ENCODE data around the gene MAP2K7. TPM values are rescaled to one million over a fixed set of nuclear protein-coding genes. Genes with fewer than 3 reads are reported as not detected.

The MAP2K7 gene
- total and polyA plus RNA-seq, 5 donors: 23.2 to 32.6 (median 28.4) TPM

GRCh38 chr19:7962644-7963268 is 59.1 kb downstream of the MAP2K7 start:
- H3K27ac ChIP-seq (ENCODE audit: low read length): no peak overlapping the region
- no peaks in the 10 kb centered on the region for H3K9me3 ChIP-seq (ENCODE audit: control insufficient read depth, low read length)
- WGBS: 89% methylated on average over 22 of the region's 22 CpGs
- H3K27me3 ChIP-seq (ENCODE audit: control insufficient read depth, insufficient read depth): no peaks in the 10 kb centered on the region
- ATAC-seq (no peak), DNase-seq (peak in 1 of 3 donors; percentile 31)
- intact Hi-C loops (cut with DNase I): loop anchor here in 1 of 4 donors (10.0 kb wide), 1 partner anchor 192 kb away; no protein-coding TSS in a partner anchor
- no peaks in the 10 kb centered on the region for H3K4me1 ChIP-seq (ENCODE audit: control insufficient read depth, insufficient read depth, low read length)
- H3K4me3 ChIP-seq (ENCODE audit: low read length): no peak overlapping the region

- no peaks in the 10 kb centered on the region for H3K27me3 ChIP-seq (ENCODE audit: control insufficient read depth, insufficient read depth)
- DNase-seq (peak; percentile 49 to 79 (median 74)), ATAC-seq (peak; percentile 64 to 69)
- no peaks in the 10 kb centered on the region for H3K9me3 ChIP-seq (ENCODE audit: control insufficient read depth, low read length)
- no peaks in the 10 kb centered on the region for H3K4me1 ChIP-seq (ENCODE audit: control insufficient read depth, insufficient read depth, low read length)
- intact Hi-C loops (cut with DNase I): loop anchor here in 1 of 4 donors (10.0 kb wide), 1 partner anchor 191 kb away; no protein-coding TSS in a partner anchor
- 81% methylated on average over 25 of the region's 25 CpGs for WGBS
- H3K4me3 ChIP-seq (ENCODE audit: low read length): no peak overlapping the region
- H3K27ac ChIP-seq (ENCODE audit: low read length): no peak overlapping the region
Measured at GRCh38 chr19:7963566-7963965, 59.9 kb downstream of the MAP2K7 start.

Other genes starting within 250 kb of the MAP2K7 start
- 1 to 10 TPM in 1 of 4 donors, under 1 TPM in 2, not detected in 1; 0.49 to 1.7 (median 0.78) TPM for gene RETN, start 234.8 kb upstream of the MAP2K7 start, total RNA-seq
- gene RETN, start 234.8 kb upstream of the MAP2K7 start, polyA plus RNA-seq: 7.2 TPM
- under 1 TPM; 0.17 to 0.85 (median 0.47) TPM for gene MCEMP1, start 226.8 kb upstream of the MAP2K7 start, total RNA-seq
- 0.50 TPM for gene MCEMP1, start 226.8 kb upstream of the MAP2K7 start, polyA plus RNA-seq
- gene TRAPPC5, start 223.0 kb upstream of the MAP2K7 start, total RNA-seq: 100 to 1,000 TPM in 1 of 4 donors, 10 to 100 TPM in 3; 94.8 to 121 (median 97.1) TPM
- 93.4 TPM for gene TRAPPC5, start 223.0 kb upstream of the MAP2K7 start, polyA plus RNA-seq
- not detected for gene FCER2, start 201.7 kb upstream of the MAP2K7 start, total RNA-seq
- 0.09 TPM for gene FCER2, start 201.7 kb upstream of the MAP2K7 start, polyA plus RNA-seq
- 1 to 10 TPM in 2 of 4 donors, under 1 TPM in 2; 0.54 to 1.6 (median 1.1) TPM for gene CLEC4G, start 171.8 kb upstream of the MAP2K7 start, total RNA-seq
- gene CLEC4G, start 171.8 kb upstream of the MAP2K7 start, polyA plus RNA-seq: 0.32 TPM
- 10 to 100 TPM in 1 of 4 donors, 1 to 10 TPM in 3; 3.7 to 10.7 (median 9.1) TPM for gene CD209, start 156.3 kb upstream of the MAP2K7 start, total RNA-seq
- gene CD209, start 156.3 kb upstream of the MAP2K7 start, polyA plus RNA-seq: 0.68 TPM
- not detected for gene CLEC4M, start 140.6 kb upstream of the MAP2K7 start, total RNA-seq
- gene CLEC4M, start 140.6 kb upstream of the MAP2K7 start, polyA plus RNA-seq: not detected
- gene EVI5L, start 73.7 kb upstream of the MAP2K7 start, total RNA-seq: 10 to 100 TPM; 17.7 to 20.5 (median 18.6) TPM
- 22.2 TPM for gene EVI5L, start 73.7 kb upstream of the MAP2K7 start, polyA plus RNA-seq
- under 1 TPM in 2 of 4 donors, not detected in 2; 0.29 to 0.34 TPM for gene PRR36, start 29.5 kb upstream of the MAP2K7 start, total RNA-seq
- 0.11 TPM for gene PRR36, start 29.5 kb upstream of the MAP2K7 start, polyA plus RNA-seq
- gene LRRC8E, start 15.4 kb upstream of the MAP2K7 start, total RNA-seq: 1 to 10 TPM in 2 of 4 donors, under 1 TPM in 2; 0.93 to 1.2 (median 0.97) TPM
- 0.36 TPM for gene LRRC8E, start 15.4 kb upstream of the MAP2K7 start, polyA plus RNA-seq
- 10 to 100 TPM in 3 of 4 donors, 1 to 10 TPM in 1; 8.0 to 17.6 (median 14.5) TPM for gene TGFBR3L, start 11.0 kb downstream of the MAP2K7 start, total RNA-seq
- 2.4 TPM for gene TGFBR3L, start 11.0 kb downstream of the MAP2K7 start, polyA plus RNA-seq
- 10 to 100 TPM in 3 of 4 donors, 1 to 10 TPM in 1; 9.6 to 14.4 (median 11.0) TPM for gene SNAPC2, start 16.5 kb downstream of the MAP2K7 start, total RNA-seq
- 12.2 TPM for gene SNAPC2, start 16.5 kb downstream of the MAP2K7 start, polyA plus RNA-seq
- gene CTXN1, start 22.3 kb downstream of the MAP2K7 start, total RNA-seq: under 1 TPM in 2 of 4 donors, not detected in 2; 0.24 to 0.34 TPM
- gene CTXN1, start 22.3 kb downstream of the MAP2K7 start, polyA plus RNA-seq: 0.16 TPM
- 10 to 100 TPM; 51.1 to 88.9 (median 64.0) TPM for gene TIMM44, start 39.8 kb downstream of the MAP2K7 start, total RNA-seq
- 64.6 TPM for gene TIMM44, start 39.8 kb downstream of the MAP2K7 start, polyA plus RNA-seq
- 10 to 100 TPM; 55.4 to 67.5 (median 64.6) TPM for gene ELAVL1, start 101.8 kb downstream of the MAP2K7 start, total RNA-seq
- gene ELAVL1, start 101.8 kb downstream of the MAP2K7 start, polyA plus RNA-seq: 28.4 TPM
- not detected for gene CCL25, start 148.9 kb downstream of the MAP2K7 start, total RNA-seq
- not detected for gene CCL25, start 148.9 kb downstream of the MAP2K7 start, polyA plus RNA-seq
- not detected for gene FBN3, start 245.7 kb downstream of the MAP2K7 start, total RNA-seq
- not detected for gene FBN3, start 245.7 kb downstream of the MAP2K7 start, polyA plus RNA-seq

Measured in right cardiac atrium (tissue), 5 donors.